Measurements from ENCODE around the gene MOB3B.

Gene MOB3B

DNA sequence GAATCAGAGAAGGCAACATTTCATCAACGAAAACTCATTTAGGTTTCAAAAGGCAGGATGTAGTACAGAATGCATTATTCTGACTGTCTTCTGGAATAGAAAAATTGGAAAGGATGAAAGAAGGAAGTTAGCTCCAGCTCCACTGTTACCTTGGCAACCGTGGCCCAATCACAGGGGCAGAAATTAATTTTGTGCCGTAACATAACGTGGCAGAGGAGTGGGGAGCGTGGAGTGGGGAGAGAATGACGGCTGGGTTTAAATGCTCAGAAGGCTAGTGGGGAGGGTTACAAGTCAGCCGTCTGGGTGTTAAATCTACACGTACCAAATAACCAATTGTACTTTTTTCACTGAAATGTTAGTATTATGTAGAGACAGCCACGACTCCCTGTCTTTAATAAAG, 200.3 kb downstream of the MOB3B start:
- no peak for DNase-seq

DNA sequence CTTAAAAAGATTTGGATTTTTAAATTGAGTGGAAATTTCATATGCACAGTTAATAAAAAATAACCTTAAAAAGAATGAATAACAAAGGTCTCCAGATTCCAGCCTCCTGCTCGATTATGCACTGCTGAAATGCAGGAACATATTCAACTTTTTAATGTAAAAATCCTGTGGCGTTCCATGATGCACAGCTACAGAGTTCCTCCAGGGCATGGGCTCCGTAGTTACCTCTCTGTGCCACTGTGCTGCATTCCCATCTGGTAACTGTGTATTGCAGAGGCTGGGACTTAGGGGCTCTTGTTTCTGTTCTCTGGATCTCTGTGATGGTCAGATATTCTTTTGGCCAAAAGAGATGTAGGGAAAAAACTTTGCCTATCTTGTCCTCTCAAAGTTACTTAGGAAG, 201.1 kb downstream of the MOB3B start:
- no peak for DNase-seq

DNA sequence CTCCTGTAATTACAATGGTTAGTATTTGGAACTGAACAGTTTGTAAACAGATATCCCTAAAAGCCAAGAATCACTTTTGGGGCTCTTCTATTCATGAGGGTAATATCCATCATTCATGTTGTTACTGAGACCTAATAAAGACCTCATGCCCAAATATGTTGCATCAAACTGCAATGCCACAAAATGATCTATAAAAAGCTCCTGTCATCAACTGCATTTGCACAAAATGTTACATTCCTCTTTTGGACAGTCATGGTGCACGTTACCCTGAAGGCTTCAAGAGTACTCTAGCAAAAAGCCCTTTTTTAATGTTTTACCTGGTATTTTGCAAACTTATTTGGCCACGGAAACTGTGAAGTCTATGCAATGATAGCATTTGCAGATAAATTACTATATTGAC, 218.4 kb downstream of the MOB3B start:
- DNase-seq = no peak

DNA sequence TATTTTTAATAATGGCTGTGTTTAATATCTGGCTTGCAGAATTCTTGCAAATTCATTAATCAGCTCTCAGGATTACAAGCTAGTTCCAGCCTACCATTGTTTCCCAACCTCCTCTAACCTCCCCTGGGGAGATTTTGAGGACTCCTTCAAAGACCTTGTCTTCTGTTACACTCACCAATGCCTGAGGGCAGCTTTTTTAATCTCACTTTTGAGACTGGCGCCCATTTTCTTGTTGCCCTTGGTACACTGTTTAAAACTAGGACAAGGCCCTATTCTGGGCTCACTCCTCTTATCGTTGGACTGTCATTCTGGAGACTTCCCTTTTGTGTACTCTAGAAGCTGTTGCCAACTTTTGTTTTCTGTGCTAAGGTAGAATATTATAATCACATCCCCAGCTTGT, 219.0 kb downstream of the MOB3B start:
- DNase-seq = no peak

DNA sequence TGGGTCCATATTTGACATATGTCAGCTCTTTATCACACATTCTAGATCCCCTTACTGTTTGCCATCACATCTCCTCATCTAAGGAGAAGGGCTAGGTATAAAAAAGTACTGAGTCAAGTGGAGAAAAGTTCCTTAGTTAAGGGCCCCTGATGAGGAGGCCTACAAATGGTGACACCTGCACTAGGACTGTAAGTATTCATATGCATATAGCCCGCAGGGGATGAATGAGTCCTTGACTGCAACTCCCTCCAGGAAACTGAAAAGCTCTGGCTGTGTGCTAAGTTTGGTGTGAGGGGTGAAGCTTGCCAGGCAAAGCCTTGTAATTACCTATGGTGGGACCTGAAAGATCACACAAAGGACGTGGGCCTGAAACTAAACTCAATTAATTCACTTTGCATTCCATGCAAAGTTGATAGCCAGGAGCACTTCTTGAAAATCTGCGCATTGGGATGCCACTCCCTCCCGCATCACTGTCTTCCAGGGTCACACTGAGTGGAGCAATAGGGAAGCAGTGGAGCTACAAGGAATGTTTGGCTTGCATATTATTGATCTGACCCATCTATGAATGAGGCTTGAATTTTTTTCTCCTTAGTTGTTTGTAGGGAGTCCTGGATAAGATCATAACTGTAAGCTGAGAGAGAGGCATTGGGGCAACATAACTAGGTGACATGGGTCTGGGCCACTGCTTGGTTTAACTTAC, 220.8 kb downstream of the MOB3B start:
- DNase-seq = no peak

DNA sequence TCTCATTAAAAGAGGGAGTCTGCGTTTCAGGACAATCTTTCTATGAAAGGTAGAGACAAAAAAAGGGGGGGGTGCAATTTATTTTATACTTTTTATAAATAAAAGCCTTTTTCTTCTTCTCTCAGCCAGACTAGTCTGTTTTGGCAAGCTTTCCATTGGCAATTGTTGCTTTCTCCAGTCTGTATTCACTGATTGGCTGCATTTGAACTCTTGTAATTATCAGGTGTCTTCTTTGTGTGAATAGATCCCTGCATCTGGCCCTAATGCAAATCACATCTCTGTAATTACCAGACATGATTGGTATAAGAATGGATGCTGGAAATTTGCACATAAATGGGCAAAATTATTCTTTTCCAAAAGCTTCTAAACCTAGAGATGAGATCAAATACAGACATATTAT, 225.1 kb downstream of the MOB3B start:
- no peak for DNase-seq

DNA sequence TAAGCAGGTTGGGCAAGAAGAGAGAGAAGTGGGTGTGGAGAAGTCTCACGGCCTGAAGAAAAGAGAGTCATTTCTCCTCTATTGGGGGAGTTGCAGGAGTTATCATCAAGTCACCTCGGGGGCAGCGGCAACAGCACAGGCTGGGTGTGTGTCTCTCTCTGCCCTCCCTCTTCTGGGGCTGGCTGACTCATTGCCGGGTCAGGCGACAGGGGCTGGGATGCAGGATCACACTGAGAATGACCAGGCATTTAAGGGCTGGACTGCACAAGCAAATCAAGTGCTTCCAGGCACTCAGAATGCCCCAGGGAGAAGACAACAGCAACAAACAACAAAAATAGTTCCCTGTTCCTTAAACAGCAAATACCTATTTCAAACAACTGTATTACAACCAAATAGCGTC, 226.4 kb downstream of the MOB3B start:
- DNase-seq = no peak

DNA sequence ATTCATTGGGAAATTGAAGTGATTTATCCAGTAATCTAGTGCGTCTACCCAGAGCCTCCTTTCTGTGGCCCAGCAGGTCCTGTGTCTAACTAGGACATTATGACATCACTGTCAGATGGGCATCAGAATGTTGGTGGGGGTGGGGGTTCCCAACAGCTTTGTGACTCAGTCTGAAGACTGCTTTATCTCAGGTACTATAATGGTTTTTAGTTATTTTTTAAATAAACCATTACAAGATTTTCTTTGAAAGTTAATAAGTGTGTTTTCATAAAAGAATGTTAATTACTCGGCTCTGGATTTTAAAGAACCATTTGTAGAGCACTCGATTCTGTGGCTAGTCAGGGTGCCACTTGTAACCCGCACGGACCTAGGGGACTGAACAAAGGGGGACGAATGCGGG, 232.6 kb downstream of the MOB3B start, which contains the start of gene EQTN:
Gene EQTN, minus strand, starts transcription at position 101 of the 400 bp plus-strand sequence. Its CDS starts 95 bp downstream, at position 6.
- DNase-seq = no peak

DNA sequence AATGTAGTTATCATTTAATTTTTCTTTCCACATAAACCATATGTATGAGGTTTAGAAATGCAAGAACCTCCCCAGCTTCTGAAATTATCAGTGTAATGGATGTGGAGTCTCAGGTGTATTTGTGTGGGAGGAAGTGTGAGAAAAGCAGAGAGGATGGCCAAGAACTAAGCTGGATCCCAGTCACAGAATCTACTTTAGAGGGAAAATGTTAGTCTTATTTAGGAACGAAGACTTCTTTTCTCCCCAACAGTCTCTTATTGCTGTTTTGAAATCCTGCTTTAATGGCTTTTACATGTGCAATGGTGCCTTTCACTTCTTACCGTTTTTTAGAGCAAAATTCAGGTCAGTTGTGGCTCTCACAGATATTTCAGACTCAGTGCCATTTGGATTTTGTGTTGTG, 235.6 kb downstream of the MOB3B start:
- no peak for DNase-seq

DNA sequence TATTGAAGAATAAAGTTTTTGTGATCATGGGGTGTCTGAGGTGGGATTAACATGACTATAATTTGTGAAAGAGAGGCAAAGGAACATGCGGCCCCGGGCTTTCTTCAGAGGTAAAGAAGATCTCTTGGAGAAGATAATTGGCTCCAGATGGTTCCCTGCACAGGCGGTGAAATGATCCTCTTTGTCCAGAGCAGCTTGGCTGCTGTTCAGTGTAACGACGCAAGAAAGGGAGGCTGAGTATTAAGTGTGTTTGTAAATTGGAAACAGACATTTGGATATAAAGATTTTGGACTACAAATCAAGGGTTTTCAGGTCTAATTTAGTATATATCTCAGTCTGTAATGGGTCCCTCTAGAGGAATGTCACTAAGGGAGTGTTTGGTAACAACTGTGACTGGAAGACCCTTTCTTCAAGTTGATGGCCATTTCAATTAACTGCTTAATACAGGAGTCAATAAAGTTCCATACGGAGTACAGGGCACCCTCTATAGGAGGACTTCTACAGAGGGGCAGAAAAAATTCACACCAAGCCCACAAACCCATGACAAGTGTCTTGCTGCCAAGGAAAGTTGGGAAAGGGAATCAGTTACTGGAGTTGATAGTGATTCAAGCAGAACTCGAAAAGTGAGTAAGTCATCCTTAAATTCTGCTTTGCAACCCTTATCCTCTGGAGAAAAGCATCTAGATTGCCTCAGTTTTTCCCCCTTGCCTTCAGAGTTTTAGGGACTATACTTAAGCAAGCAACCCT, 236.8 kb downstream of the MOB3B start:
- no peak for DNase-seq

DNA sequence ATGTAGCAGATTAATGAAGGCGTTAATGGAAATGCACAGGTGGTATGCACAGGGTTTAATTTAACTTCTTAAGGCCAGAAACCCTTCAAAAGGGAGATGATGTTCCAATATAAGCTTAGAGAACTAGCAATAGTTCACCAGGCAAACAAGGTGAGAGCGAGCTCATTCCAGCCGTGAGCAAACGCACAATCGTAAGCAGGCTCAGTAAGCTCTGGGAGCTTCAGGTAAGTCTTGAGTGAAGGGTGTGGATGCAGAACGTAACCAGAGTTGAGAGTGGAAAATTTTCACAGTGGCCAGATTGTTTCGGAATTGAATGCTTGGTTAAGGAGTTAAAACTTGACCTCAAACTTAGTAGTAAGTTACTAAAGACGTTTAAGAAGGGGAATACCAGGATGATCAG, 238.3 kb downstream of the MOB3B start:
- no peak for DNase-seq

DNA sequence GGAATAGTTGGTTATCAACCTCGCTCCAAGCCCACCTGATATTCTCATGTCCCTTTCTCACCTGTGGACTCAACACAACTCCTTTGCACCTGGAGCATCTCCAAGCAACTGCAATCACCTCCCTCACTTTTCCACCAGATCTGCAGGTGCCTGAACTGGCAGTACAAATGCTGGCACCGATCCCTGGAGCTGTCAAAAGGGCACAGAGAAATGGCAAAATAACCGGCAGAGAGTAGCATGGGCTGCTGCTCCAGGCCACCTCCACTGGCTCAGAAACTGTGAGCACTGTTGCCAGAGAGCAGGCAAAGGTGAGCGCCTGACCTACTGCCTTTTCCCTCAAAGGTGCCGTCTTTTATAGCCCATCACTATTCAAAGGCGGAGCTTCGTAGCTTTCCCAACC, 247.3 kb downstream of the MOB3B start:
- DNase-seq = no peak

DNA sequence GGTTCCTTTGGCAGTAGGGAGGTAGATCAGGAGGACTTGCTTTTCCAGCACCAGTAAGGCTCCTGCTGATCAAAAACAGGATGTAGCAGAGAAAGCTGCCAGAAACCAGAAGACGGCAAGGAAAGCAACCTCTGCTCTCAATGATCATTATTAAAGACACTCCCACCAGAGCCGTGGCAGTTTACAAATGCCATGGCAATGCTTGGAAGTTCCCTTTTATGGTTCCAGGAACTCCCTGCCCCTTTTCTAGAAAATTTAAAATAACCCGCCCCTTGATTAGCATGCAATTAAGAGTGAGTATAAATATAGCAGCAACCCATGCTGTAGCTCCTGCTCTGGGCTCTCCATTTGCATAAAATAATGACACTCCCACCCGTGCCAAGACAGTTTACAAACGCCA, 248.8 kb downstream of the MOB3B start:
- no peak for DNase-seq

DNA sequence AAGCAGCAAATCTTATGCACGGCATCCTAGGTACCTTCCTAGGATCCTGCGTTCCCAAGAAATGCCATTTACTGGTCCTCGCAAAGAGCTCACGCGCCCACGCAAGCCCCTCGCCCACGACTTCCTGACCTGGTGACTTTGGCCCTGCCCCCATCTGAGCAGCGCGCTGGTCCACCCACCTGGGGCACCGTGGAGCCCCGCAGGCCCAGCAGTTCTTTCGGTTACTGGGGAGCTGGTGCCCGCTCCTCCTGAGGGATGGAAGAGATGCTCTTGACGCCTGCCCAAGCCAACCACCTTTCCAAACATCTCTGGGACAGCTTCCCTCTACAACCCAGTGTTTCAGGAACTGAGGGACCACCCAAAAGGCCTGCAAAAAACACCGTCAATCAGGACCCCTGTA, 249.4 kb downstream of the MOB3B start:
- no peak for DNase-seq

DNA sequence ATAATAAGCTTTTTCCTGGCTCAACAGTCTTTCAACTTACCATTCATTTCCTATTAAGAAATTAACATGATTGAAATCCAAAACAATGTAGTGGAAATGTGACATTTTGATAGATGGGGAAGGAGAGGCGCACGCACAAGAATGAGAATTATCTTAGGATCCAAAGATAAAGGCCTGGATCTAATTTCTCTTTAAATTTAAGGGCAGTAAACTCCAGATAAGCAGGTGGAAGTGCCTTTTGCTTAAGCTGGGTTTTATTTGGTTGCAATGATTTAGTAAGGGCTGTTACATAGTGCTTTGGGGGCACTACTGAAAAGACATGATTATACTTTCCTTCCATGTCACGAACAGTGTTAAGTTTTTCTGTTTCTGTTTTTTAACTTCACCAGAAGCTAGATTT, 250.0 kb downstream of the MOB3B start:
- no peak for DNase-seq

DNA sequence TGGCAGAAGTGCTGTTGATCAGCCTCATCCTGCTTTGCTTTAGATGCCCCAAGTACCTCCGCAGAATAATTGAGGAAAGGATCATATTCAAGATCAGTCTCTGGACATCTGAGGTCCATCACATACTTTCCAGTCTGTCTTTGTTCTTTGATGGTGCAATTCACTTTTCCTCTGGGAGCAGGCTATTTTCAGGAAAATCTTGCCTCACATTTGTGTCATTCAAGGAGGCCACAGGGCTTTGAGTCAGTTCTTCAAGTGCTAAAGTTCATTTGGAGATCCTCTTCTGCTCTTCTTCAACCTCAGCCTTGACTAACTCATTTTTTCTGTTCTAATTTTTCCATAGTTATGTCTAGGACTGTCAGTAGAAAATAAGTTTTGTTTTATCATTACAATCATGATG, 251.2 kb downstream of the MOB3B start:
- DNase-seq = no peak

DNA sequence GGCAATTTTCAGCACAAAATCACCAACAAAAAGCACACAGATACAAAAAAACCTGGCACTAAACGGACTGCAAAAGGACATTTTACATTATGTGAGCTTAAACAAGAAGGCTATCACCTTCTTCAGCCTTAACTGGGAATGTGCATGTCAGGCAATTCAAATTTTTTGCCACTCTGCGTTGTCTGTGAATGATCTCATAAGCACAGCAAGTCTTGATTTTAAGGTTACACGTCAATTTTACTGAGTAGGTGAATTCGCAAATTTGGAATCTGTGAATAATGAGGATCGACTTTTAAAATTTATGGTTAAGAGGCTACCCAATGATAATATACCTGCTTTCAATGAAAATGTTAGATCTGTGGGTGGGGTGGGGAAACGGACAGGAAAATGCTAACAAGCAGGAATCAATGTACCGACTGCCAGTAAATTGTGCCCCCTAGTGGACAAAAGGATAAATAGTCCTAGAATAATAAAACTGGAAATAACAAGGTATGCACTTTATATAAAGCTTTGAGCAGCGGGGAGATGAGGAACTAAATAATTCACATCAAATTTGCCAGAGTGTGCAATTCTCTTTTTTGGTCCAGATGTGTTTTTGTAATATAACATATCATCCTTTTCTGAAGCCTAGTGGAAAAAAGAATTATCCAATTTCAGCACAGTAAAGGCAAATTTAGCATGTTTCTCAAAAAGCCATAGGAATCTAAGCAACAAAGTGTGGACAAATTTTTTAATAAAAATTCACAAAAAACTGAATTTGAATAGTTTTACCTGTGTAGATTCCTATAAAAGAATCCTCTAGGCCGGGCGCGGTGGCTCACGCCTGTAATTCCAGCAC, 253.2 kb downstream of the MOB3B start:
- peak; percentile 9 to 62 for DNase-seq

Data from NCI-H1930 (cell line).